Peyer's patch (tissue), 4 donors: ENCODE results near the gene ZBTB16. TPM values are rescaled to one million over a fixed set of nuclear protein-coding genes. Genes with fewer than 3 reads are reported as not detected.

ENCODE experiments used
- DNase-seq, 3 donors: peaks; one replicate each; pipeline ENCODE4 v3.0.0-alpha.2; 2017 to 2019
- H3K27ac ChIP-seq, 4 donors: fragments of 200-600 bp; sonication (generic); one replicate each; pipeline ENCODE4 v1.5.1; 2016 to 2019
- H3K27me3 ChIP-seq, 2 donors: fragments of 200-600 bp; sonication (generic); one replicate each; pipeline ENCODE4 v1.5.1; 2019
- H3K36me3 ChIP-seq, 3 donors: fragments of 200-600 bp; sonication (generic); one replicate each; pipeline ENCODE4 v1.5.1; 2016 to 2019
- H3K4me1 ChIP-seq, 4 donors: fragments of 200-600 bp; sonication (generic); one replicate each; pipeline ENCODE4 v1.5.1; 2016 to 2019
- H3K4me3 ChIP-seq, 4 donors: fragments of 200-600 bp; sonication (generic); 1 replicate in 3 of 4; 2 replicates in 1 of 4; pipeline ENCODE4 v1.5.1; 2016 to 2019; ENCODE audit warnings: mild to moderate bottlenecking in 1 of 4
- H3K9me3 ChIP-seq, 4 donors: fragments of 200-600 bp; sonication (generic); one replicate each; pipeline ENCODE4 v1.5.1; 2016 to 2019; ENCODE audit warnings: mild to moderate bottlenecking in 1 of 4
- CTCF ChIP-seq, 6 experiments: fragments of 450-650 bp in 4 of 6; fragments of 200-600 bp in 2 of 6; sonication (generic) in 1 of 6; IDR thresholded peaks; one replicate each; pipeline ENCODE4 v1.5.1; 2017 to 2019; ENCODE audit warnings: antibody characterized with exemption in 6 of 6, mild to moderate bottlenecking in 3 of 6, moderate library complexity in 1 of 6
- POLR2A ChIP-seq, 2 donors: fragments of 450-650 bp; IDR thresholded peaks; one replicate each; pipeline ENCODE4 v1.5.1; 2017; ENCODE audit warnings: antibody characterized with exemption in 2 of 2, mild to moderate bottlenecking in 2 of 2, moderate library complexity in 2 of 2
- total RNA-seq, 4 donors: library from RNA; depleted of rRNA; stranded (reverse); fragments of >200 nt; gene quantifications; one replicate each; pipeline ENCODE4 v1.1.0, GENCODE V29; 2016

Gene ZBTB16
- total RNA-seq, 4 donors from 2014 or later, result 84.8 to 257 (median 155) TPM

DNA sequence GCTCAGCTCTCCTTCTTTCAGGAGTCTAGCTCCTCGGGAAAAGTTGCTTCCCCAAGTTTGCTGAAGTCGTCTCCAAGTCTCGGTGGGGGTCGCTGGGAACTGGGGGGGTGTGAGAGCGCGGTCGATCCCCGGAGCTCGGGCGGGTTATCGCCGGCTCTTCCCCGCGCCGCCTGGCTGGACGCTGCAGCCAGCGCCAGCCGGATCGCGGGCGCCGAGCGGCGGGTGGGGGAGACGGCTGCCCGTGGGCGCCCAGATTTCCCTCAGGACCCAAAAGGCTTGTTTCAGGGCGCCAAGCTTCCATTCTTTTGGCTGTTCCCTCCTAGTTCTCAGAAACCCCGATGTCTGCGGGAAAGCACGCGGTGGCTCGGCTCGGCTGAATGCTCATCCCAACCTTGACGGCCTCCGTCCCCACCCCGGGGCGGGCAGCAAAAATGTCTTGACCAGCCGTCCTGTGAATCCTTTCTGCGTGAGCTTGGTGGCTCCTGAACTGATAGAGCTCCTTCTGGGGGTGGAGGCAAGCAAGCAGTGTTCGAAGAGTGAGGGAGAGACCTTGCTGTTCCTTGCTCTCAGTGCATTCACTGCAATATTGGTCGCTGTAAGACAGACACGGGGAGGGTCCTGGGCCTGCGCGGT, 1.7 kb downstream of the ZBTB16 start:
- DNase-seq, result peak in 2 of 3 donors; percentile 64 to 67
- H3K4me1 ChIP-seq, result peaks cover 0 to 39% (median 3%) of the 10 kb centered on the region in 4 donors
- peak overlapping the region; percentile 84 to 95 (median 92) for H3K27ac ChIP-seq
- H3K36me3 ChIP-seq, result peaks cover 0 to 32% (median 2%) of the 10 kb centered on the region in 3 donors
- H3K27me3 ChIP-seq, result no peaks in the 10 kb centered on the region
- H3K4me3 ChIP-seq, result peak overlapping the region; percentile 73 to 97 (median 88)
- TF ChIP-seq POLR2A (IDR thresholded peaks at IDR 0.05) (peak in 1 of 2 donors; percentile 41), CTCF (IDR thresholded peaks at IDR 0.05) (peak in 1 of 6 experiments; percentile 8)
- H3K9me3 ChIP-seq, result no peaks in the 10 kb centered on the region

DNA sequence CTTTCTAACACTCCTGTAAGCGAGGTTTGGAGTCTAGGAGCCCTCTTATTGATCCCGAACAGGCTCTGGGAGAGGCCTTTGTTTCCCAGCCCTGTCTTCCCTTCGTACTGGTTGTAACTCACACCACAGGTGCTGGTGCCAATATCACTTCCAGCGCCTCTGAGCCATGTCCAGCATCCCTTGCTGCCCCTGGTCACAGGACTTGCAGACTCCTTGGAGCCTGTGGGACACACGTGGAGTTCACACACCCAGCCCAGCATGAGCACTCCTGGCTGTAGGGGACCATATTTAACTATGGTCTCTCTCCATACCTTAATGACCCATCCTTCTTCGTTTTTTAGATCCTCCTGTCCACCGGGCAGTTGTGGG, 2.2 kb downstream of the ZBTB16 start:
- TF ChIP-seq CTCF (IDR thresholded peaks at IDR 0.05) (no peak), POLR2A (IDR thresholded peaks at IDR 0.05) (no peak)
- no peak for DNase-seq
- no peaks in the 10 kb centered on the region for H3K27me3 ChIP-seq
- H3K36me3 ChIP-seq, result peaks cover 0 to 37% (median 2%) of the 10 kb centered on the region in 3 donors
- peak overlapping the region; percentile 84 to 95 (median 92) for H3K27ac ChIP-seq
- H3K4me1 ChIP-seq, result peaks cover 0 to 39% (median 3%) of the 10 kb centered on the region in 4 donors
- peak overlapping the region; percentile 73 to 97 (median 88) for H3K4me3 ChIP-seq
- no peaks in the 10 kb centered on the region for H3K9me3 ChIP-seq

- Histone ChIP-seq H3K27ac (no peak overlapping the region), H3K36me3 (peaks cover 0 to 43% (median 2%) of the 10 kb centered on the region in 3 donors), H3K4me1 (peaks cover 0 to 45% (median 3%) of the 10 kb centered on the region in 4 donors), H3K27me3 (no peaks in the 10 kb centered on the region), H3K9me3 (no peaks in the 10 kb centered on the region), H3K4me3 (peak overlapping the region in 3 of 4 donors; percentile 88 to 97 (median 89))
- no peak for TF ChIP-seq POLR2A (IDR thresholded peaks at IDR 0.05)
- TF ChIP-seq CTCF (IDR thresholded peaks at IDR 0.05), result no peak
- DNase-seq, result no peak
These were observed 2.8 kb downstream of the ZBTB16 start for GRCh38 chr11:114062272-114062671.

- peaks cover 0 to 49% (median 3%) of the 10 kb centered on the region in 4 donors for H3K4me1 ChIP-seq
- no peak for TF ChIP-seq CTCF (IDR thresholded peaks at IDR 0.05)
- TF ChIP-seq POLR2A (IDR thresholded peaks at IDR 0.05), result no peak
- H3K27me3 ChIP-seq, result no peaks in the 10 kb centered on the region
- no peaks in the 10 kb centered on the region for H3K9me3 ChIP-seq
- DNase-seq, result no peak
- peak overlapping the region in 2 of 4 donors; percentile 88 to 89 for H3K4me3 ChIP-seq
- H3K27ac ChIP-seq, result peak overlapping the region in 1 of 4 donors; percentile 17
- H3K36me3 ChIP-seq, result peaks cover 0 to 53% (median 2%) of the 10 kb centered on the region in 3 donors
These were observed 3.8 kb downstream of the ZBTB16 start for GRCh38 chr11:114063149-114063828.

DNA sequence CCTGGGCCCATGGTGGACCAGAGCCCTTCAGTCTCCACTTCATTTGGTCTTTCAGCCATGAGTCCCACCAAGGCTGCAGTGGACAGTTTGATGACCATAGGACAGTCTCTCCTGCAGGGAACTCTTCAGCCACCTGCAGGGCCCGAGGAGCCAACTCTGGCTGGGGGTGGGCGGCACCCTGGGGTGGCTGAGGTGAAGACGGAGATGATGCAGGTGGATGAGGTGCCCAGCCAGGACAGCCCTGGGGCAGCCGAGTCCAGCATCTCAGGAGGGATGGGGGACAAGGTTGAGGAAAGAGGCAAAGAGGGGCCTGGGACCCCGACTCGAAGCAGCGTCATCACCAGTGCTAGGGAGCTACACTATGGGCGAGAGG, 4.3 kb downstream of the ZBTB16 start:
- no peak for TF ChIP-seq POLR2A (IDR thresholded peaks at IDR 0.05)
- no peak for TF ChIP-seq CTCF (IDR thresholded peaks at IDR 0.05)
- peaks cover 0 to 58% (median 2%) of the 10 kb centered on the region in 3 donors for H3K36me3 ChIP-seq
- H3K9me3 ChIP-seq, result no peaks in the 10 kb centered on the region
- H3K27ac ChIP-seq, result no peak overlapping the region
- peak overlapping the region in 3 of 4 donors; percentile 6 to 89 (median 11) for H3K4me3 ChIP-seq
- DNase-seq, result no peak
- H3K27me3 ChIP-seq, result no peaks in the 10 kb centered on the region
- H3K4me1 ChIP-seq, result peaks cover 0 to 44% (median under 1%) of the 10 kb centered on the region in 4 donors
